GM19452 (cell line): Measurements from ENCODE around the gene ZNF541.

ENCODE experiments used
- ATAC-seq: cut with Tn5 transposase; IDR thresholded peaks from one replicate; pipeline ENCODE4 v1.9.1; 2021; ENCODE audit not compliant: unreplicated experiment

ZNF541 gene

GRCh38 chr19:47544476-47544875 is 28.5 kb downstream of the ZNF541 start:
- ATAC-seq = no peak

- no peak for ATAC-seq
Observed at GRCh38 chr19:47544075-47544474, 28.9 kb downstream of the ZNF541 start.

GRCh38 chr19:47542030-47542475 is 30.9 kb downstream of the ZNF541 start:
- no peak for ATAC-seq

GRCh38 chr19:47541518-47541917 is 31.4 kb downstream of the ZNF541 start:
- no peak for ATAC-seq

GRCh38 chr19:47540748-47541147 is 32.2 kb downstream of the ZNF541 start:
- no peak for ATAC-seq

GRCh38 chr19:47539747-47540311 is 33.1 kb downstream of the ZNF541 start:
- ATAC-seq = no peak

- ATAC-seq = no peak
Observed at GRCh38 chr19:47538812-47539211, 34.1 kb downstream of the ZNF541 start.

- no peak for ATAC-seq
Observed at GRCh38 chr19:47537493-47537892, 35.5 kb downstream of the ZNF541 start.

GRCh38 chr19:47534628-47535027 is 38.3 kb downstream of the ZNF541 start:
- ATAC-seq = no peak

GRCh38 chr19:47531640-47532387 is 41.1 kb downstream of the ZNF541 start:
- no peak for ATAC-seq

- ATAC-seq = no peak
Observed at GRCh38 chr19:47529018-47529742, 43.8 kb downstream of the ZNF541 start.

GRCh38 chr19:47526798-47527197 is 46.1 kb downstream of the ZNF541 start:
- no peak for ATAC-seq

GRCh38 chr19:47523473-47523872 is 49.5 kb downstream of the ZNF541 start:
- no peak for ATAC-seq
